Stimulated activated CD4-positive, alpha-beta T cell treated with anti-CD3 and anti-CD28 coated beads, Interleukin-2, amount 100 ng/mL, for 4 hours (primary cell): ENCODE results near the gene INPP5D.
"Not testable (repeated sequence)": the region's sequence is repeated elsewhere in the genome, so short reads cannot be mapped to it uniquely, and the experiment has no call there.

ENCODE experiments used
- DNase-seq: peaks from one replicate; pipeline ENCODE4 v3.0.0-alpha.2; 2020; ENCODE audit warnings: low read depth

The INPP5D gene

GRCh38 chr2:233117811-233118647, 57.9 kb downstream of the INPP5D start:
- no peak for DNase-seq

- no peak for DNase-seq
Observed at GRCh38 chr2:233118648-233119000, 58.5 kb downstream of the INPP5D start.

- no peak for DNase-seq
Observed at GRCh38 chr2:233119123-233119522, 59.0 kb downstream of the INPP5D start.

- DNase-seq, result no peak
Observed at GRCh38 chr2:233119806-233120205, 59.7 kb downstream of the INPP5D start.

GRCh38 chr2:233120459-233120858, 60.3 kb downstream of the INPP5D start:
- DNase-seq, result no peak

GRCh38 chr2:233121856-233122255, 61.7 kb downstream of the INPP5D start:
- DNase-seq, result no peak

GRCh38 chr2:233122541-233122940, 62.4 kb downstream of the INPP5D start:
- DNase-seq, result no peak

- not testable (repeated sequence) for DNase-seq
Observed at GRCh38 chr2:233123576-233123975, 63.4 kb downstream of the INPP5D start.

- DNase-seq, result no peak
Observed at GRCh38 chr2:233124421-233125080, 64.4 kb downstream of the INPP5D start.

GRCh38 chr2:233125455-233126065, 65.4 kb downstream of the INPP5D start:
- no peak for DNase-seq

GRCh38 chr2:233129351-233129978, 69.3 kb downstream of the INPP5D start:
- no peak for DNase-seq

GRCh38 chr2:233130024-233130423, 69.9 kb downstream of the INPP5D start:
- DNase-seq, result no peak

- no peak for DNase-seq
Observed at GRCh38 chr2:233130481-233131020, 70.4 kb downstream of the INPP5D start.

- DNase-seq, result no peak
Observed at GRCh38 chr2:233131936-233132720, 72.0 kb downstream of the INPP5D start.

- DNase-seq, result no peak
Observed at GRCh38 chr2:233133239-233133638, 73.1 kb downstream of the INPP5D start.

GRCh38 chr2:233135421-233135820, 75.3 kb downstream of the INPP5D start:
- DNase-seq, result no peak

- DNase-seq, result no peak
Observed at GRCh38 chr2:233137040-233137439, 76.9 kb downstream of the INPP5D start.

- no peak for DNase-seq
Observed at GRCh38 chr2:233140077-233140585, 80.0 kb downstream of the INPP5D start.

- no peak for DNase-seq
Observed at GRCh38 chr2:233140978-233141377, 80.8 kb downstream of the INPP5D start.

- DNase-seq, result no peak
Observed at GRCh38 chr2:233141901-233142300, 81.8 kb downstream of the INPP5D start.

- no peak for DNase-seq
Observed at GRCh38 chr2:233142355-233142897, 82.3 kb downstream of the INPP5D start.
